Naive B cell (primary cell): ENCODE results near the gene KRT82. TPM values are rescaled to one million over a fixed set of nuclear protein-coding genes. Genes with fewer than 3 reads are reported as not detected.
A peak's percentile ranks its signal among the peaks of the same experiment; 100 is the strongest.

Source experiments
- ATAC-seq, 2 donors: fragments of 150-1000 bp; cut with Tn5 transposase; 2 replicates each; pipeline ENCODE4 v1.10.0; 2021; ENCODE audit warnings: low read depth in 2 of 2, mild to moderate bottlenecking in 2 of 2, moderate library complexity in 2 of 2
- DNase-seq: peaks from one replicate; pipeline ENCODE4 v3.0.0; 2022
- H3K27ac Mint-ChIP-seq, 6 donors: one replicate each; pipeline ENCODE4 v1.8.0; 2020 to 2022; ENCODE audit warnings: mild to moderate bottlenecking in 6 of 6, mixed read lengths in 6 of 6, moderate library complexity in 5 of 6, inconsistent platforms in 2 of 6
- H3K27me3 Mint-ChIP-seq, 3 donors: one replicate each; pipeline ENCODE4 v1.8.0; 2021 to 2022; ENCODE audit warnings: mixed read lengths in 3 of 3, mild to moderate bottlenecking in 1 of 3
- H3K36me3 Mint-ChIP-seq, 2 donors: one replicate each; pipeline ENCODE4 v1.8.0; 2020 to 2022; ENCODE audit warnings: mixed read lengths in 2 of 2, inconsistent platforms in 1 of 2, mild to moderate bottlenecking in 1 of 2
- H3K4me1 Mint-ChIP-seq, 3 donors: one replicate each; pipeline ENCODE4 v1.8.0; 2020 to 2022; ENCODE audit warnings: mixed read lengths in 3 of 3, inconsistent platforms in 1 of 3, mild to moderate bottlenecking in 1 of 3, moderate library complexity in 1 of 3
- H3K4me3 Mint-ChIP-seq, 8 donors: one replicate each; pipeline ENCODE4 v1.8.0; 2020 to 2022; ENCODE audit warnings: mild to moderate bottlenecking in 8 of 8, mixed read lengths in 8 of 8, moderate library complexity in 8 of 8, inconsistent platforms in 2 of 8
- H3K9me3 Mint-ChIP-seq, 7 donors: one replicate each; pipeline ENCODE4 v1.8.0; 2020 to 2022; ENCODE audit warnings: mixed read lengths in 7 of 7, mild to moderate bottlenecking in 5 of 7, inconsistent platforms in 2 of 7, moderate library complexity in 1 of 7
- polyA plus RNA-seq, 6 donors: library from polyadenylated mRNA; unstranded; fragments of 300-500 nt; fragmentation: Illumina TruSeq; gene quantifications; one replicate each; pipeline ENCODE4 v1.2.3, GENCODE V29; 2021; ENCODE audit warnings: low read depth in 6 of 6

KRT82 gene
- polyA plus RNA-seq, 6 donors from 2014 or later: not detected

GRCh38 chr12:52432559-52433207 is 26.5 kb upstream of the KRT82 start:
- Mint-ChIP-seq H3K9me3 (peaks cover 0 to 2% (median 0%) of the 10 kb centered on the region in 7 donors), H3K27me3 (peaks cover 25 to 38% (median 32%) of the 10 kb centered on the region in 3 donors), H3K27ac (no peak overlapping the region), H3K4me3 (no peak overlapping the region), H3K36me3 (no peaks in the 10 kb centered on the region), H3K4me1 (no peaks in the 10 kb centered on the region)
- no peak for ATAC-seq
- DNase-seq: no peak

- Mint-ChIP-seq H3K27ac (peak overlapping the region in 1 of 6 donors; percentile 10), H3K4me3 (no peak overlapping the region), H3K36me3 (no peaks in the 10 kb centered on the region), H3K27me3 (peaks cover 22 to 41% (median 29%) of the 10 kb centered on the region in 3 donors), H3K4me1 (no peaks in the 10 kb centered on the region), H3K9me3 (peaks cover 0 to 2% (median 0%) of the 10 kb centered on the region in 7 donors)
- ATAC-seq: no peak
- no peak for DNase-seq
Measured at GRCh38 chr12:52428121-52428520, 22.0 kb upstream of the KRT82 start.

GRCh38 chr12:52427083-52427482 is 20.9 kb upstream of the KRT82 start:
- Mint-ChIP-seq H3K9me3 (peaks cover 0 to 2% (median 0%) of the 10 kb centered on the region in 7 donors), H3K27ac (no peak overlapping the region), H3K4me3 (no peak overlapping the region), H3K36me3 (no peaks in the 10 kb centered on the region), H3K4me1 (no peaks in the 10 kb centered on the region), H3K27me3 (peaks cover 22 to 47% (median 39%) of the 10 kb centered on the region in 3 donors)
- DNase-seq (no peak), ATAC-seq (no peak)

- ATAC-seq: no peak
Measured at GRCh38 chr12:52426034-52426433, 19.9 kb upstream of the KRT82 start.

GRCh38 chr12:52425466-52425865 is 19.3 kb upstream of the KRT82 start:
- Mint-ChIP-seq H3K4me3 (no peak overlapping the region), H3K9me3 (peaks cover 0 to 2% (median 0%) of the 10 kb centered on the region in 7 donors), H3K27ac (no peak overlapping the region), H3K27me3 (peaks cover 22 to 57% (median 49%) of the 10 kb centered on the region in 3 donors), H3K4me1 (no peaks in the 10 kb centered on the region), H3K36me3 (no peaks in the 10 kb centered on the region)
- ATAC-seq: no peak
- no peak for DNase-seq

More at GRCh38 chr12:52426034-52426433, 19.9 kb upstream of the KRT82 start:
- H3K9me3 Mint-ChIP-seq: peaks cover 0 to 2% (median 0%) of the 10 kb centered on the region in 7 donors
- DNase-seq: no peak
- H3K4me1 Mint-ChIP-seq: no peaks in the 10 kb centered on the region
- no peak overlapping the region for H3K4me3 Mint-ChIP-seq
- no peak overlapping the region for H3K27ac Mint-ChIP-seq
- H3K36me3 Mint-ChIP-seq: no peaks in the 10 kb centered on the region
- H3K27me3 Mint-ChIP-seq: peaks cover 22 to 57% (median 49%) of the 10 kb centered on the region in 3 donors

GRCh38 chr12:52423661-52424500 is 17.7 kb upstream of the KRT82 start:
- no peaks in the 10 kb centered on the region for H3K9me3 Mint-ChIP-seq
- peaks cover 12 to 58% (median 56%) of the 10 kb centered on the region in 3 donors for H3K27me3 Mint-ChIP-seq
- H3K27ac Mint-ChIP-seq: no peak overlapping the region
- no peak overlapping the region for H3K4me3 Mint-ChIP-seq
- ATAC-seq (no peak), DNase-seq (no peak)
- H3K36me3 Mint-ChIP-seq: no peaks in the 10 kb centered on the region
- H3K4me1 Mint-ChIP-seq: no peaks in the 10 kb centered on the region

- no peaks in the 10 kb centered on the region for H3K4me1 Mint-ChIP-seq
- H3K9me3 Mint-ChIP-seq: no peaks in the 10 kb centered on the region
- peaks cover 4 to 50% (median 50%) of the 10 kb centered on the region in 3 donors for H3K27me3 Mint-ChIP-seq
- no peaks in the 10 kb centered on the region for H3K36me3 Mint-ChIP-seq
- no peak for DNase-seq
- H3K27ac Mint-ChIP-seq: no peak overlapping the region
- no peak overlapping the region for H3K4me3 Mint-ChIP-seq
- ATAC-seq: no peak
Measured at GRCh38 chr12:52423035-52423434, 16.9 kb upstream of the KRT82 start.

GRCh38 chr12:52419656-52420055 is 13.5 kb upstream of the KRT82 start:
- no peak for DNase-seq
- Mint-ChIP-seq H3K4me3 (no peak overlapping the region), H3K27me3 (peaks cover 15 to 66% (median 52%) of the 10 kb centered on the region in 3 donors), H3K36me3 (no peaks in the 10 kb centered on the region), H3K4me1 (no peaks in the 10 kb centered on the region), H3K9me3 (no peaks in the 10 kb centered on the region), H3K27ac (no peak overlapping the region)
- no peak for ATAC-seq

GRCh38 chr12:52418576-52419110 is 12.5 kb upstream of the KRT82 start:
- Mint-ChIP-seq H3K27me3 (peaks cover 15 to 61% (median 45%) of the 10 kb centered on the region in 3 donors), H3K9me3 (no peaks in the 10 kb centered on the region), H3K36me3 (no peaks in the 10 kb centered on the region), H3K4me1 (no peaks in the 10 kb centered on the region), H3K4me3 (no peak overlapping the region), H3K27ac (no peak overlapping the region)
- DNase-seq (no peak), ATAC-seq (no peak)

GRCh38 chr12:52417740-52418139 is 11.6 kb upstream of the KRT82 start:
- DNase-seq (no peak), ATAC-seq (no peak)
- Mint-ChIP-seq H3K4me3 (no peak overlapping the region), H3K36me3 (no peaks in the 10 kb centered on the region), H3K27ac (no peak overlapping the region), H3K4me1 (no peaks in the 10 kb centered on the region), H3K27me3 (peaks cover 22 to 60% (median 36%) of the 10 kb centered on the region in 3 donors), H3K9me3 (no peaks in the 10 kb centered on the region)

- no peak for DNase-seq
- Mint-ChIP-seq H3K27ac (no peak overlapping the region), H3K4me3 (no peak overlapping the region), H3K4me1 (no peaks in the 10 kb centered on the region), H3K36me3 (no peaks in the 10 kb centered on the region), H3K9me3 (peaks cover 0 to 2% (median 0%) of the 10 kb centered on the region in 7 donors), H3K27me3 (peaks cover 23 to 56% (median 30%) of the 10 kb centered on the region in 3 donors)
- ATAC-seq: no peak
Measured at GRCh38 chr12:52416795-52417194, 10.7 kb upstream of the KRT82 start.

GRCh38 chr12:52415870-52416750 is 10.0 kb upstream of the KRT82 start:
- Mint-ChIP-seq H3K9me3 (peaks cover 0 to 2% (median 0%) of the 10 kb centered on the region in 7 donors), H3K4me1 (no peaks in the 10 kb centered on the region), H3K4me3 (no peak overlapping the region), H3K27ac (no peak overlapping the region), H3K27me3 (peaks cover 23 to 49% (median 26%) of the 10 kb centered on the region in 3 donors), H3K36me3 (no peaks in the 10 kb centered on the region)
- DNase-seq: no peak
- no peak for ATAC-seq

- peak overlapping the region in 1 of 8 donors; percentile 36 for H3K4me3 Mint-ChIP-seq
- H3K4me1 Mint-ChIP-seq: no peaks in the 10 kb centered on the region
- DNase-seq (no peak), ATAC-seq (no peak)
- no peaks in the 10 kb centered on the region for H3K36me3 Mint-ChIP-seq
- H3K27ac Mint-ChIP-seq: no peak overlapping the region
- peaks cover 0 to 4% (median 0%) of the 10 kb centered on the region in 7 donors for H3K9me3 Mint-ChIP-seq
- H3K27me3 Mint-ChIP-seq: peaks cover 23 to 43% (median 25%) of the 10 kb centered on the region in 3 donors
Measured at GRCh38 chr12:52414936-52415335, 8.8 kb upstream of the KRT82 start.
